Fibroblast of upper back skin (primary cell): ENCODE results near the gene HBS1L.
A peak's percentile ranks its signal among the peaks of the same experiment; 100 is the strongest.

Experiments
- DNase-seq: peaks from one replicate; pipeline ENCODE4 v3.0.0-alpha.2; 2013

The HBS1L gene

DNA sequence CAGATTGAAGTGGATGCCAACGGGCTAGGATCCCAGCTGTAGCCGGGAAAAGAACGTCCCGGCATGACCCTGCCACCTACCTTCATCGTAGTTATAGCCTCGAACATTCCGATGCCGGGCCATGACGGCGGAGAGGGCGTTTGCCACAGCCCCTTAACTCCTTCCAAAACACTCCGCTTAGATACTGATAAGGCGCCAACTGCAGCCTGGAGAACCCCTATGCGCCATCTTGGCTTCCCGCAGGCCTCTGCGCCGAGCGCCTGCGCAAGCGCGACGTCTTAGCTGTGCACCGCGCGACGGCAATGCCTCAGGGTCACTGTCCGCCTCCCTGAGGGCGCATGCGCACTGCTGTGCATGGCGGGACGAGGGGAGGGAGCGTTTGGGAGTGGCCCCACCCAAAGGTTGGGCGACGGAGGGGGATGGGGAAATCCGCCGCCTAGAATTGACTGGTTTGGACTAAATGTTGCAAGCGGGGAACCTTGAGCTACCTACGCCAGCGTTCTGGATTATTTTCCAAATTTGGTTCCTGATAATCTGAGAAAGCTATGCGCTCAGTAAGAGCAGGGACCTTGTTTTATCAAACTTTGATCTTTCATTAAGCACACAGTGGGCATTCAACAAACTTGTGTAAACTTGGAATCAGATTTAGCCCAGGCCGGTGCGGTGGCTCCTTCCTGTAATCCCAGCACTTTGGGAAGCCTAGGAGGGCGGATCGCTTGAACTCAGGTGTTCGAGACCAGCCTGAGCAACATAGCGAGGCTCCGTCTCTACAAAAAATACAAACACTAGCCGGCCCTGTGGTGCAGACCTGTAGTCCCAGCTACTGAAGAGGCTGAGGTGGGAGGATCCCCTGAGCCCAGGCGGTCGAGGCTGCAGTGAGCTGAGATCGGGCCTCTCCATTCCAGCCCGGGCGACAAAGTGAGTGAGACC lies at the start of gene HBS1L:
TSS of gene HBS1L (minus strand) at position 254 of the 930 bp plus-strand sequence. CDS start at position 123, 131 bp downstream.
- DNase-seq: peak; percentile 98

DNA sequence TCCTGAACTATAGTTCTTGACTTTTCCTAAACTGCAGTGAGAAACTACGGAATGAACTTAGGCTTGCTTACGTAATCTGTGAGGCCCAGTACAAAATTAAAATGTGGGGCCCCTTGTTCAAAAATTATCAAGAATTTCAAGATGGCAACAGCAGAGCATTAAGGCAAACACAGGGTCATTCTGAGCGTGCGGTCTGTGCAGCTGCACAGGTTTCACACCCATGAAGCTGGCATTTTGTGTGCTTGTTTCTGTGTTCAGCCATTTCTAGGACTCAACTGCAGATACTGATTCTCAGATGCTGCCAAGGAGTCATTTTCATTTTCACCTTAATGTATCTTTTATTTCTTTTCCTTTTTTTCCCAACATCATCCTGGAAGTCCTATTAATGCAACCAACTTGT lies 49.6 kb upstream of the HBS1L start:
- DNase-seq: no peak

DNA sequence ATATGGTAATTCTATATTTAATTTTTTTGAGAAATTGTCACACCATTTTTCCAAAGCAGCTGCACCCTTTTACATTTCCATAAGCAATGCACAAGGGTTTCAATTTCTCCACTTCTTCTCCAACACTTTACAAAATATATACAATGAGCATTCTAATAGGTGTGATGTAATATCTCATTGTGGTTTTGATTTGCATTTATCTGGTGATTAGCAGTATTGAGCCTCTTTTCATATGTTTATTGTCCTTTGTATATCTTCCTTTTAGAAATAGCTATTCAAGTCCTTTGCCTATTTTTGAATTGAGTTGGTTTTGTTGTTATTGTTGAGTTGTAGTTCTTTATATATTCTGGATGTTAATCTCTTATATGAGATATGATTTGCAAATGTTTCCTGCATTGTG lies 47.6 kb upstream of the HBS1L start:
- DNase-seq: no peak

DNA sequence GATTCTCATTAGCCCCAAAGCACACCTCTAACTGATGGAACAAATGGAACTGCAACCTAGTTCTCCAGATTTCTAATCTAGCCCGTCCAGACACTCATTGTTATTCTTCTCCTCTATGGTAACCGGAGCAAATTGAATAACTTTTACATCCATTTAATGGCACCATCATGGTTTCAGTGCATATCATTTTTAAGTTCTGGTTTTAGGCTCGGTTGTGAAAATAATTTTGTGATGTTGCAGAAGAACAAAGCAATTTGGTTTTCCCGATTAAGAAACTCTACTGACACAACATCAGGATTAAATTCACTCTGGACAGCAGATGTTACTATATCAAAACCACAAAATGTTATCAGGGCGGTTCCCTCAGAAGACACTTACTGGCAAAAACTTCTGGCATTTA lies 42.5 kb upstream of the HBS1L start:
- no peak for DNase-seq

DNA sequence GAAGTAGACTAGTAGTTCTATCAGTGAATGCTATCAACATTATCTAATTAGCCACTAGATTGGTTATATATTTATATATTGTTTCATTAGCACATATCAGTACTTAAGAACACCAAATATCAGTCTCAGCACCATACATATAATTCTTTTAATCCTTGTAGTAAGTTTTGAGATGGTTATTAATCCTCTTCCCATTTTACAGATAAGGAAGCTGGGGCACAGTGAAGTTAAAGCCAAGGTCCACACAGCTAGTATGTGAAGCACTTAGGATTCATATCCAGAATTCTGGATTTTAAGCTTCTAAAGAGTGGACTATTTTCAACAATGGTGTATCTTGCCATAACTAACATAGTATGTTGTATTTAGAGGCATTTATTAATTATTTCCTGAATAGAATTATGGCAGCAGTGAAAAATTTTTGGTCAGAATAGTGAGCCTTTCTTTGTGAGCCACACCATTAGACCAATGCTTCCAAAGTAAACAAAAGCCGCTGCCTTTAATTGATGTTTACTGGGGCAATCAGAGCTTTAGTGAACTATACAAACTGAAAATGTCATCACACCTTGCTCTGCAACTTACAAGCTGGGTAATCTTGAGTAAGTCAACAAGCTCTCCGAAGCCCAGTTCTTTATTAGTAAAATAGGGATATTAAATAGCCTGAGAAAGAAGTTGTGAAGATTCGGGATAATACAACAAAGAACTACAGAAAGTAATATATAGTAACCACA lies 41.9 kb upstream of the HBS1L start:
- no peak for DNase-seq

DNA sequence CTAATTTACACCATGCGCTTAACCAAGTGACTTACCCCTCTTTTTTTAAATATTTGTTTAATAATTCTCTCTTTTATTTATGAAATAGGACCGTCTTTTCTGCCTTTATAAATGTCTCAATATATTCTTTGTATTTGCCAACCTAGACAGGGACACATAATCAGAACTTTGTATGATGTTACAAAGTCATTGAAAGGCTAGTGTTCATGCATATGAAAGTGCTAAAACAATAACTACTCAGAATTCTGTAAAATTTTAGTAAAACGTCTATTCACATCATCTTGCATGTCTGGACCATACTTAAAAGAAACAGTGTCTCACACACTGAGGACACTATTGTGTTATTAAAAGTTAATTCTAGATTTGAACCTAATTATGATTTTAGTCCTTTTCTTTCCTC lies 41.1 kb upstream of the HBS1L start:
- DNase-seq: no peak

DNA sequence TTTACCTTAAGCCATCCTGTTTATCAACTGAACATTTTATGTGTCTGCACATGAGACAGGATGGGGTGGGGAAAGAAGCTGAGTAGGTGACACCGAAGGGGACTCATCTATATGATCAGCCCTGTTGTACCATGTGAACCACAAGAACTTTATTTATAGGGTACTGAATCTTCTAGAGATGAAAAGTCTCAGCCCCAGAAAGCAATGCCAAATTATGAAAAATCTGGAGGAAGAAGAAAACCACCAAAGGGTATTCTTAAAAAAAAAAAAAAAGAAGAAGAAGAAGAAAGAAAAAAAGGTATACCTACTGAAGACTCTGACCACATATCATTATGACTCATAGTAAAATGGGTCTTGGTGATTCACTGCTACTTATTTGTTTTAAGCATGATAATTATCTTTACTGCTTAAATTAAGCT lies 39.8 kb upstream of the HBS1L start:
- DNase-seq: peak; percentile 10

DNA sequence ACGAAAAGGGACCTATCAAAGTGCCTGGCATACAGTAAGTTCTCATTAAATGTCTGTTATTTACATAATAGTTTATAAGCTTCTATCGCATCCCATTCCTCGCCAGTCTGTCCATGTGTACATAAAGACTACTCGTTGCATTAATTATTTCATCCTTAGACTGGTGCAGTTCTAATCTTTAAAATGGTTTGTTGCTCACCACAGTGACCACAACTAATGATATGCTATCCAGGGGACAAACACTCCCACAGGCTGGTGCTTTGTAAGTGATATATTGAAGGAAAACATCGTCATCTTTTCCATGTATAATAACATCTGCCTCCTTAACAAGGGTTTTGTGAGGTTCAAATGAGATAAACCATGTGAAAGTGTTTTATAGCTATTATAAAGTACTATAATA lies 39.0 kb upstream of the HBS1L start:
- DNase-seq: no peak

DNA sequence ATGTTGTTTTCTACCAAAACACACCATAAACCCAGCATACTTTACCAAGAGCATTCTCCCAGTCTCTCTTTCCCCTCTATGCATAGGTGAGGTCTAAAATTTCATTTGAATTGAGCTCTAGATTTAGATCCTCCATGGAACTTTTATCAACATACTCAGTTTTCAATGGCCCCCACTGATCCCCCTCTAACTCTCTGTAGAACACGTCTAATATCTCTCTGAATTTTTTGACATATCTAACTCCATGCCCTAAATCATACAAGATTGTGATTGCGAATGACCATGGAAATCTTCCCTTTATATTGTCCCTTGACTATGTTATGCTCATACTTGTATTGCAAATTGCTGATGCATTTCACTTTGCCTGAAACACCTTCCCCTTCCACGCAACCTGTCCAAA lies 38.1 kb upstream of the HBS1L start:
- no peak for DNase-seq

DNA sequence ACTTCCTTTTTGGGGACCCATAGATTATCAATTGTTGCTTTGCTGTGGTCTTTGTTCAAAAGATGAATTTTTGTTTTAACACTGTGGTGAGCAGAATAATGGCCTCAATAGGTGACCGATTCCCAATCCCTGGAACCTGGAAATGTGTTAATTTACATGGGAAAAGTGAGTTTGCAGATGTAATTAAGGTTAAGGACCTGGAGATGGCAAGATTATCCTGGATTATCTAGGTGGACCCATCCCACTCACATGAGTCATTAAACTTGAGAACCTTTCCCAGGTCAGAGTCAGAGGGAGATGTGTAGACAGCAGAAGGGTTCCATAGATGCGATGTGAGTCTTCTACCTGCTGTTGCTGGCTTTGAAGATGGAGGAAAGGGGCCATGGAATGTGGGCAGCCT lies 36.2 kb upstream of the HBS1L start:
- no peak for DNase-seq

DNA sequence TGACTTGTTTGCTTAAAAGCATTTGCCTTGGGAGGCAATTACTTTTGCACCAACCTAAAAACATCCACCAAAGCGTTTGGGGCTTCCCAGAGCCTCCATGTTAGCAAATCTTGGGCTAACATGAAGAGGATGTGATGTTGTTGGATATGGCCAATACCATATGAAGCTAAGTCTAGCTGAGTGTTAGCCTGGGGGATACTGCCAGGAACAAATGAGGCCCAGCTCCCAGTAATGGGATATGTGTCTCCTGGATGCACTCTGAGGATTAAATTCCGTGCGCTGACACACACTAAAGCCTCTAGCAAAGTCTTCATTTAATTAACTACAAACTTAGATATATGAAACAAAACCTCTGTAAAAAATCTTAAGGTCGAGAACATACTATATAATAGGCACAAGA lies 35.3 kb upstream of the HBS1L start:
- no peak for DNase-seq

DNA sequence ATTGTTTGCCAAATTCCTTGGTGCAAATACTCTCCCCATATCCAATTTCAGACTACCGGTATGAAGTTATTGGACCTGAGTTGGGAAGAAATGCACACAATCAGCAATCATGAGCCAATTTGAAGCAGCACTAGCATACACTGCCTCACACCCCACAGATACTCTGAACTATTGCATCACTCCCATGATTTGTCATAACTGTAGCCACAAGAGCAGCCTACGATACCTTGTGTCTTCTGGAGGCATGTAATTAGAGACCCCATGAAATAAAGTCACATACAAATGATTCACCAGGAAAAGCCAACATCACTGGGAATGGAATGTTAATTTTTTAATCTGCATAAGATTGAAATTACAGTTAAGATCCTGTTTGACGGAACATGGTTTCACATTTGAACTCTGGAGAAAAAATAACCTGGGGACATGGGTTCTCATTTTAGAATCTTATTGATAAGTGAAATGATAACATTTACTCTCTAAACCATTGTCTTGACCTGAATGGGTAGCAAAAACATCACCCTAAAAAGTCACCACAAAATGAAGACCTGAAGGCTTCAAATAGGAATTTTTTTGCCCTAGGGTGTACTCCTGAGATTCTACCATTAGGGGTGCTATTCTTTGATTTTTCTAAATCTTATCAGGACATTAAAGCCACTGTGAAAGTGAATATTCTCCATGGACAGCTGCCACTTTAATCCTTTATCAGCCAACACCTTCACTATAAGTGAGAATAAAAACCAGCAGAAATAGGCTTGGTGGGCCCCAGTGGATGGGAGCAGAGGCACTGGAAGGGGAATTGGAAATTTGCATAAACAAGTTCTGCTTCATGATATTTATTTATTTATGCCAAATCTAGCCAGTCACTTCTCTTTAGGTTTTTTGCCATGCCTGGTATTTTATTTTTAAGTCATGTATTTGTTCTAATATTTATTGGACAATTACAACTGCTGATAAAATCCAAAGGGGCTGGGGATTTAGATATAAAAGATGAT lies 34.5 kb upstream of the HBS1L start:
- peak; percentile 75 for DNase-seq

DNA sequence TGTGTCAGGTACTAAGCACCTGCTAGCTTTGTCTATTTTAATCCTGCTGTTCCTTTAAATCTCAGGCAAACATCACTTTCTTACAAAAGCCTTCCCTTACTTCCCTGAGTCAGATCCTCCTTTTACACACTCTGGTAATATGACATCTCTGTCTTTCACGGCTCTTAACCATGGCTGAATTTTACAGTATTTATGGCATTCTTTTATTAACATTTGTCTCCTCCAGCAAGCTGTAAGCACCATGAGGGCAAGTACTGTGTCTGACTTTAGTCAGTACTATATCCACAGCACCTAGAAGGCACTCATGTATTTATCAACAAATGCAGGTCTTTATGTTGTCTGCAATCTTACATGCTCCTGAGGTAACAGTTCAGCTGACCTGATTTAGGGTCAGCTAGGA lies 33.7 kb upstream of the HBS1L start:
- DNase-seq: no peak

DNA sequence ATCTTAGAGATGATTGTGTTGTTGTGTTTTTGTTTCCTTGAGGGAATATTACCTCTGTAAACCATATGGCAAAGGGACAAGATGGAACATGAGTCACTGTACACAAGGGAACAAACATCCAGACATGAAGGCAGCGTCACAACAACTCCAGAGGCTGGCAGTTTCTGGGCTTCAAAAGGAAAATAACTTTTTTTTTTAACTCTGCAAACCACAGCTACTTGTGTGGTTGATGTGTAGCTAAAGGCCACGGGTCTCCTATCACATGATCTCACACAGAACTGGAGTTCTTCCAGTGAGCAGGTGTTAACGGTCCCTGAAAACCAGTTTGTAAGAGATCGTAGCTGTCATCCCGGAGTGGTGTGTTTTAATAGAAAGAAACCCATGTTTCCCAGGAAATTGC lies 33.2 kb upstream of the HBS1L start:
- no peak for DNase-seq

DNA sequence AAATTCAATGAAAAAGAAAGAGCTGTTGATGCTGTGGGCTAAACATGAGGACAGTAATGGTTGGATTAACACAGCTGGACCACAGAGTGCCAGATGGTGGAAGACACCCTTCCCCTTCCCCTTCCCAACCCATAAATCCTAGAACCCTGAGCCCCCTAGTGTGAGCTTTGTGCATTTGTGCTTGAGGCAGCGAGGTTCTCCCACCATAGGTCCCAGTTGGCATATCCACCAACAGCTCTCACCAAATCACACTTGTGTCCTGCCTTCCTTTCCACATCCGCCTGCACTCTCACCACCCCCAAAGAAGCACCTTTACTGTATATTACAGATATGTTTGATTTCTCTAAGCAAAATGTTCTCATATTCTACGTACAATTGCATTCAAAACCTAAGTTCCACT lies 32.8 kb upstream of the HBS1L start:
- no peak for DNase-seq

DNA sequence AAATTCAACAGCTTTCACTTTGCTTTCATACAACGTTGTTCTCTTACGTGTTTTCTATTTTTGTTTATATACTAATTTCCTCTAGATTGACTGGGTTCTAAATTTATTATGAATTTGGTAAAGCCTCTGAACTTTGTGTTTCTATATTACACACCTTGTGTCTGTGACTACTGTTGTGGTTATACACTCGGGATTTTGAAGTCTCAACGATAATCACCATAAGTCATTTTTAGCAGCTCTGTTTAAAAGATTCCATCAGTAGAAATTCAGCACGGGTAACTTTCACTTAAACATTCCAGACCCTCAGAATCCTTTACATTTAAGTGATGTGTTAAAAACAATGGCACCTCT lies 31.8 kb upstream of the HBS1L start:
- no peak for DNase-seq

DNA sequence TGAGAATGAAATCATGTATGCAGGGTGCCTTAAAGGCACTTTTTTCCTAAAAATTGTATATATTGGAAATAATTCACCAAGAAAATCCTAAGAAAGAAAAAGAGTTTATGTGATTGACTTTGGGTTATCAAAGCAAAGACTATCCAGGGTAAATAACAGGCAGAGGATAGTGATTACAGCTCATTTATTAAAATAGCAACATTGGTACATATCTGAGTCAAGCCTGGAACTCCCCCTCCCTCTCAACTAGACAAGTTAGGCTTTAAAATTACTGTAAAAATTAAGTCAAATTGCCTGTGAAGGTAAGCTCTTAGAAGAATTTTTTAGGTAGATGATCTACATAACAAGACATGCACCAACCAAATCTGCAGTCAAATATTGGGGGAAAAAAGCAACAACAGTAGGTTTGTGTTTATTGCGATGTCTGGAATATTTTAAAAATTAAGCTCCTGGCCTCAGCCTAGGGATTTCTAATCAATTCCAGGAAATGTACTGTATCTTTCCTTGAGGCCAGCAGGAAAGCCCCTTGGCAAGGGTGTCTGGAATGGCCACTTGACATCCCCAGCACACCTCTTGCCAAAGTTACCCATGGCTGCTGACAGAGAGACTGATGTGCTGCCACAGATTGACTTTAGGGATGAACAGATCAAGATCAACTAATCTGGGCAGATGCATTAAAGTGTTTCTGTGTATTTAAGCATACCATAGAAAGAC lies 31.2 kb upstream of the HBS1L start:
- no peak for DNase-seq

DNA sequence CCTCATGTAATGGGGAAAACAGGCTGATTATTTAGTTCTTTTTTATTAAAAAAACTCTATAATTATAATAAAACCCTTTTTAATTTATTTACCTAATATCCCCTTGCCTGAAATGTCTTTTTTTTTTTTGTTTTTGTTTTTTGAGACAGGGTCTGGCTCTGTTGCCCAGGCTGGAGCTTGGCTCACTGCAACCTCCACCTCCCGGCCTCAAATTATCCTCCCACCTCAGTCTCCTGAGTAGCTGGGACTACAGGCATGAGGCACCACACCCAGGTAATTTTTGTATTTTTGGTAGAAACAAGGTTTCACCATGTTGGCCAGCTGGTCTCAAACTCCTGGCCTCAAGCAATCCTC lies 30.3 kb upstream of the HBS1L start:
- DNase-seq: no peak

DNA sequence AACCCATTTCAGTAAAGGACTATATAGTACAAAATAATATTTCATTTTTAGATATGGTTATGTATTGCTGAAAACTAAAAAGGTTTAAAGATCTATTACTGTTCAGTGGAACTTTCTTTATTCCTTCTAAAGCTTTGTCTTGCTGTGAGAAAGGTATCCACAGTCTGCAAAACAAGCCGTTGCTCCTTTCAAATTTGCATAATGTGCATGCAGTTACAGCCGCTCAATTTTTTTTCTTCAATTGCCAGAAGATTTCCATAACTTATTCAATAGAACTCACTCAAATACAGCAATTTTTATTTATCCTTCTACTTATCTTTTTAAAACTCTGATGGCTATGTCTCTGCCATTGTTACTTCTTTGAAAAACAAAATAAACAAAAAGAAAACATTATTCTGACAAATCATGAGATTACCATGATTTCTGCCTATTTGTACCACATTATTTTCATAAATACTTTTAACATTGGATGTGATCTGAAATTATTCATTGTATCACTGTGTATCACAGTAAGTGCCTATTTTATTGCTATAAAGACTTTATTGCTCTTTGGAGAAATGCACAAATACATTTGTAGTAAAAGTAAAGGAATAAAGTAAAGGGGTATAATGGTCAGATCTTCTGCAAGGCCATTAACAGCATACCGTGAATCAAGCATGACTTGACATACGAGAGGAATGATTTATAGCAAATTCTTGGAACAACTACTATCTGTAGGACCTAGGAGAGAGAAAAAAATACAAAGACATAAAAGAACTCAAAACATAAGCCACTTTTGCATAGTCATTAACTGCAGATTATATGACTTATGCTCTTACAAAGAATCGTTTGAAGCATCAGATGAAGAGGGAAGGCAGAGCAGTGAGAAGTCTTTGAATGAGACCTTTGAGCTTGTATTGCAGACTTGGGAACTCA lies 29.6 kb upstream of the HBS1L start:
- no peak for DNase-seq

DNA sequence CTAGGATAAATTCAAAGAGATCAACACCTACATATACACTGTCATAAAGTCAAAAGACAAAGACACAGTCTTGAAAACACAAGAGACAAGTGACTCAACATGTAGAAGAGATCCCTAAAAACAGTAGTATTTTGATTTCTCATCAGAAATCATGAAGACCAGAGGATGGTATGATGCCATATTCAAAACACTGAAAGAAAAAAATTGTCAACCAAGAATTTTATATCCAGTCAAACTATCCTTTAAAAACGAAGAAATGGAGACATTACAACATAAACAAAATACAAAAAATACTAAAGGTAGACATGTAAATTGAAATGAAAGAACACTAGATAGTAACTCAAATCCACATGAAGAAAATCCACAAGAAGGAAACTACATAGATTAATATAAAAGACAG lies 27.3 kb upstream of the HBS1L start:
- DNase-seq: no peak

DNA sequence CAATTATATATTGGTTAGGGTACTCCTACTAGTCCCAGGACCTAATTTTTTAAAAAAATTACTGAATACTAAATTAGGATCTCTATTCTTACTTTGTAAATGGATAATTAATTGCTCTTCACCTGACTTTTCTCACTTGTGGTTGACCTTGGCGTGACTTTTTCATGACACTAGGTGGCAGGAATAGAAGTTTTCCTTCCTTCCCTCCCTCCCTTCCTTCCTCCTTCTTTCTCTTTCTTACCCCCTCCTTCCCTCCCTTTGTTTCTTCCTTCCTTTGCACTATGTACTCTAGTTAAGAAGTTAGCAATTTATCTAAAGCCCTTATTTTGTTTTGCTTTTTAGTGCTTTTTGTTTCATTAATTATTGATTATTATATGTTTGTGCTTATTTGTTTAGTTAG lies 20.4 kb upstream of the HBS1L start:
- DNase-seq: no peak
